Measurements from ENCODE around the gene MMP21.

MMP21 gene

GRCh38 chr10:125770844-125771243 lies 4.8 kb downstream of the MMP21 start:
- no peak for TF ChIP-seq FOXP2 (optimal IDR thresholded peaks at IDR 0.05; ENCODE audit: borderline replicate concordance, extremely low read depth, extremely low read length, insufficient read depth)
- no peak for TF ChIP-seq SIN3A (IDR thresholded peaks at IDR 0.05; ENCODE audit: borderline replicate concordance, insufficient read depth, low read length)
- no peak for TF ChIP-seq POLR2AphosphoS5 (IDR thresholded peaks at IDR 0.05; ENCODE audit: low read depth, low read length)
- no peak for TF ChIP-seq REST (IDR thresholded peaks at IDR 0.05; ENCODE audit: insufficient read depth in 1 of 2, low read depth in 2 of 2, low read length in 2 of 2)
- TF ChIP-seq TAF1 (IDR thresholded peaks at IDR 0.05; ENCODE audit: borderline replicate concordance, insufficient read depth, low read length) = no peak

- no peak for TF ChIP-seq SIN3A (IDR thresholded peaks at IDR 0.05; ENCODE audit: borderline replicate concordance, insufficient read depth, low read length)
- no peak for TF ChIP-seq TAF1 (IDR thresholded peaks at IDR 0.05; ENCODE audit: borderline replicate concordance, insufficient read depth, low read length)
- TF ChIP-seq REST (IDR thresholded peaks at IDR 0.05; ENCODE audit: insufficient read depth in 1 of 2, low read depth in 2 of 2, low read length in 2 of 2) = no peak
- TF ChIP-seq POLR2AphosphoS5 (IDR thresholded peaks at IDR 0.05; ENCODE audit: low read depth, low read length) = no peak
- TF ChIP-seq FOXP2 (optimal IDR thresholded peaks at IDR 0.05; ENCODE audit: borderline replicate concordance, extremely low read depth, extremely low read length, insufficient read depth) = no peak
Measured at GRCh38 chr10:125769175-125769574, 6.4 kb downstream of the MMP21 start.

GRCh38 chr10:125768219-125768855 lies 7.3 kb downstream of the MMP21 start:
- TF ChIP-seq FOXP2 (optimal IDR thresholded peaks at IDR 0.05; ENCODE audit: borderline replicate concordance, extremely low read depth, extremely low read length, insufficient read depth) (no peak), POLR2AphosphoS5 (IDR thresholded peaks at IDR 0.05; ENCODE audit: low read depth, low read length) (no peak), SIN3A (IDR thresholded peaks at IDR 0.05; ENCODE audit: borderline replicate concordance, insufficient read depth, low read length) (no peak), REST (IDR thresholded peaks at IDR 0.05; ENCODE audit: insufficient read depth in 1 of 2, low read depth in 2 of 2, low read length in 2 of 2) (no peak)

- no peak for TF ChIP-seq TAF1 (IDR thresholded peaks at IDR 0.05; ENCODE audit: borderline replicate concordance, insufficient read depth, low read length)
- TF ChIP-seq FOXP2 (optimal IDR thresholded peaks at IDR 0.05; ENCODE audit: borderline replicate concordance, extremely low read depth, extremely low read length, insufficient read depth) = no peak
- no peak for TF ChIP-seq POLR2AphosphoS5 (IDR thresholded peaks at IDR 0.05; ENCODE audit: low read depth, low read length)
- TF ChIP-seq REST (IDR thresholded peaks at IDR 0.05; ENCODE audit: insufficient read depth in 1 of 2, low read depth in 2 of 2, low read length in 2 of 2) = no peak
- no peak for TF ChIP-seq SIN3A (IDR thresholded peaks at IDR 0.05; ENCODE audit: borderline replicate concordance, insufficient read depth, low read length)
Measured at GRCh38 chr10:125766511-125766910, 9.1 kb downstream of the MMP21 start.
